Stimulated activated CD4-positive, alpha-beta T cell treated with anti-CD3 and anti-CD28 coated beads, Interleukin-1b, Interleukin-23, amount 100 ng/mL, for 24 hours (primary cell): ENCODE results near the gene ANKS1B.

Source experiments
- DNase-seq, 4 experiments: peaks; one replicate each; pipeline ENCODE4 v3.0.0-alpha.2; 2020; ENCODE audit warnings: low read depth in 4 of 4, low spot score in 1 of 4

The ANKS1B gene

GRCh38 chr12:99138393-99138792 lies 846.3 kb downstream of the ANKS1B start:
- DNase-seq: no peak

GRCh38 chr12:99137124-99137855 lies 847.4 kb downstream of the ANKS1B start:
- DNase-seq: no peak

GRCh38 chr12:99136516-99136915 lies 848.2 kb downstream of the ANKS1B start:
- no peak for DNase-seq

GRCh38 chr12:99135376-99135775 lies 849.4 kb downstream of the ANKS1B start:
- DNase-seq: no peak

- DNase-seq: no peak
Observed at GRCh38 chr12:99133401-99133800, 851.3 kb downstream of the ANKS1B start.

- no peak for DNase-seq
Observed at GRCh38 chr12:99131751-99132199, 853.0 kb downstream of the ANKS1B start.

- DNase-seq: no peak
Observed at GRCh38 chr12:99130808-99131553, 853.8 kb downstream of the ANKS1B start.

- DNase-seq: no peak
Observed at GRCh38 chr12:99128246-99128802, 856.4 kb downstream of the ANKS1B start.

- no peak for DNase-seq
Observed at GRCh38 chr12:99122959-99123358, 861.8 kb downstream of the ANKS1B start.

- DNase-seq: no peak
Observed at GRCh38 chr12:99122496-99122895, 862.2 kb downstream of the ANKS1B start.

- no peak for DNase-seq
Observed at GRCh38 chr12:99121546-99121945, 863.2 kb downstream of the ANKS1B start.

GRCh38 chr12:99119943-99120342 lies 864.8 kb downstream of the ANKS1B start:
- no peak for DNase-seq

GRCh38 chr12:99119449-99119848 lies 865.3 kb downstream of the ANKS1B start:
- no peak for DNase-seq

- no peak for DNase-seq
Observed at GRCh38 chr12:99111600-99111999, 873.1 kb downstream of the ANKS1B start.

- no peak for DNase-seq
Observed at GRCh38 chr12:99110868-99111267, 873.9 kb downstream of the ANKS1B start.

GRCh38 chr12:99110212-99110611 lies 874.5 kb downstream of the ANKS1B start:
- no peak for DNase-seq

- no peak for DNase-seq
Observed at GRCh38 chr12:99108924-99109323, 875.8 kb downstream of the ANKS1B start.

GRCh38 chr12:99099786-99100185 lies 885.0 kb downstream of the ANKS1B start:
- no peak for DNase-seq

GRCh38 chr12:99097171-99097570 lies 887.6 kb downstream of the ANKS1B start:
- DNase-seq: no peak

- no peak for DNase-seq
Observed at GRCh38 chr12:99093166-99093565, 891.6 kb downstream of the ANKS1B start.

- no peak for DNase-seq
Observed at GRCh38 chr12:99092100-99092851, 892.5 kb downstream of the ANKS1B start.
